Panc1 (cell line): Measurements from ENCODE around the gene IPO4.

Experiments used
- REST ChIP-seq, 2 experiments: IDR thresholded peaks; 2 replicates each; pipeline ENCODE4 v1.6.1; 2011 to 2012; ENCODE audit warnings: low read depth in 2 of 2, control low read depth in 1 of 2, low read length in 1 of 2, mild to moderate bottlenecking in 1 of 2, moderate library complexity in 1 of 2; ENCODE audit not compliant: insufficient read depth in 1 of 2
- SIN3A ChIP-seq: IDR thresholded peaks from 2 replicates; pipeline ENCODE4 v1.6.1; 2012; ENCODE audit warnings: low read depth, mild to moderate bottlenecking, low read length, moderate library complexity, borderline replicate concordance; ENCODE audit not compliant: insufficient read depth
- TCF7L2 ChIP-seq: IDR thresholded peaks from 2 replicates; pipeline ENCODE4 v1.6.1; 2011; ENCODE audit warnings: mild to moderate bottlenecking, low read depth, low read length, inconsistent platforms
- TF ChIP-seq, protein P1 (sequence below): fragments of 450-650 bp; IDR thresholded peaks from 2 replicates; pipeline ENCODE4 v1.5.1; 2017; ENCODE audit warnings: mild to moderate bottlenecking

DNA sequence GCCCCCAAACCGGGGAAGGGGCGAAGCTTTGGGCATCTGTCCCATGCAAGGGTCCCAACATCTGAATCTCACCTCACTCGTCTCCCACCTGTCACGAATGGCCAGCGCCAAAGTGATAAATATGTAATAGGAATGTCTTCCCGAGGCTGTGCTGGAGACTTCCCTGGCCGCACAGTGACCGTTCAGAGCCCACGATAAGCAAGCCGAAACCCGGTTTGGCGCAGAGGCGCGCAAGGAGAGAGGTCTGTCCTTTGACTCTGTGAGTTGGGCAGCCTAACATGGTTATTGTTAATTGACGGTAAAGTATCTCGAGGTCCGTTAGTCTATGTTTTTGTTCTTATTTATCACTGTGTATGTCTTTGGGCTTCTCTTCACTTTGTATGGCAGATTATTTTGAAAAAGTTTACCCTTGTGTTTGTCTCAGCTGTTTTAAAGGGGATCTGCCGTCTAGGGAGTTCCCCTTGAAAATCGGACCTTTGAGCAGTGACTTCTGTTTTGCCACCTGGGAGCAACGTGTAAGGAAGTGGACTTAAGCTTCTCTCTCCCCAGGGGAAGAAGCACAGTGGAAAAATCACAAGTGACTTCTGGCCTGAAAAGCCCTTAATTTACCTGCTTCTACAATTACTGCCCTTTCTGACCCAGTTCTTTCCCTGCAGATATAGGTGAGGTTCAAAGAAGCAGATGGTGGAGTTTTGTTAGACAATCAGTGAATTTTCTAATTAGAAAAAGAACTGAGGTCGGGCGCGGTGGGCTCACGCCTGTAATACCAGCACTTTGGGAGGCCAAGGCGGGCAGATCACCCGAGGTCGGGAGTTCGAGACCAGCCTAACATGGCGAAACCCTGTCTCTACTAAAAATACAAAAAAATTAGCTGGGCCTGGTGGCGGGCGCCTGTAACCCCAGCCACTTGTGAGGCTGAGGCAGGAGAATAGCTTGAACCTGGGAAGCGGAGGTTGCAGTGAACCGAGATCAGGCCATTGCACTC lies 7.7 kb upstream of the IPO4 start:
- TF ChIP-seq, protein P1, sequence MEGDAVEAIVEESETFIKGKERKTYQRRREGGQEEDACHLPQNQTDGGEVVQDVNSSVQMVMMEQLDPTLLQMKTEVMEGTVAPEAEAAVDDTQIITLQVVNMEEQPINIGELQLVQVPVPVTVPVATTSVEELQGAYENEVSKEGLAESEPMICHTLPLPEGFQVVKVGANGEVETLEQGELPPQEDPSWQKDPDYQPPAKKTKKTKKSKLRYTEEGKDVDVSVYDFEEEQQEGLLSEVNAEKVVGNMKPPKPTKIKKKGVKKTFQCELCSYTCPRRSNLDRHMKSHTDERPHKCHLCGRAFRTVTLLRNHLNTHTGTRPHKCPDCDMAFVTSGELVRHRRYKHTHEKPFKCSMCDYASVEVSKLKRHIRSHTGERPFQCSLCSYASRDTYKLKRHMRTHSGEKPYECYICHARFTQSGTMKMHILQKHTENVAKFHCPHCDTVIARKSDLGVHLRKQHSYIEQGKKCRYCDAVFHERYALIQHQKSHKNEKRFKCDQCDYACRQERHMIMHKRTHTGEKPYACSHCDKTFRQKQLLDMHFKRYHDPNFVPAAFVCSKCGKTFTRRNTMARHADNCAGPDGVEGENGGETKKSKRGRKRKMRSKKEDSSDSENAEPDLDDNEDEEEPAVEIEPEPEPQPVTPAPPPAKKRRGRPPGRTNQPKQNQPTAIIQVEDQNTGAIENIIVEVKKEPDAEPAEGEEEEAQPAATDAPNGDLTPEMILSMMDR = no peak
- no peak for TF ChIP-seq SIN3A
- TF ChIP-seq REST (IDR thresholded peaks at IDR 0.05; ENCODE audit: insufficient read depth in 1 of 2, low read depth in 2 of 2, low read length in 1 of 2) = no peak
- TF ChIP-seq TCF7L2 = no peak
